ENCODE measurements around the gene NMNAT1. TPM values are rescaled to one million over a fixed set of nuclear protein-coding genes. Genes with fewer than 3 reads are reported as not detected.
A peak's percentile ranks its signal among the peaks of the same experiment; 100 is the strongest.
"Not testable (repeated sequence)": the region's sequence is repeated elsewhere in the genome, so short reads cannot be mapped to it uniquely, and the experiment has no call there.

Gene NMNAT1
- total and polyA plus RNA-seq, 8 donors: 3.1 to 18.8 (median 8.7) TPM

GRCh38 chr1:9996624-9997582 is 53.6 kb downstream of the NMNAT1 start, which contains the start of gene RBP7:
Gene RBP7 (plus strand): TSS chr1:9997228. CDS start chr1:9997259, 31 bp downstream.
- peak; percentile 26 to 57 for DNase-seq
- peaks cover 0 to 62% (median 27%) of the 10 kb centered on the region in 3 donors for H3K27me3 ChIP-seq
- H3K36me3 ChIP-seq: no peaks in the 10 kb centered on the region
- H3K27ac ChIP-seq: peak within 1 kb of the TSS in 4 of 5 donors; percentile 20 to 60 (median 36)
- H3K4me3 ChIP-seq: peak within 1 kb of the TSS; percentile 54 to 77 (median 60)
- TF ChIP-seq POLR2A (IDR thresholded peaks at IDR 0.05) (no peak), EP300 (IDR thresholded peaks at IDR 0.05) (no peak), CTCF (IDR thresholded peaks at IDR 0.05) (no peak), POLR2AphosphoS5 (IDR thresholded peaks at IDR 0.05) (no peak)
- no peaks in the 10 kb centered on the region for H3K9me3 ChIP-seq
- intact Hi-C loops (cut with DNase I; ENCODE audit: low total_unique reads): no loop called here
- 4 to 22% (median 6%) methylated on average over 15 to 71 of the region's 71 CpGs for WGBS, 5 donors
- H3K4me1 ChIP-seq: peaks cover 15 to 26% (median 18%) of the 10 kb centered on the region in 4 donors

- H3K9me3 ChIP-seq: no peaks in the 10 kb centered on the region
- WGBS, 5 donors: 71 to 78% (median 74%) methylated on average over 8 of the region's 8 CpGs
- no peak overlapping the region for H3K27ac ChIP-seq
- H3K36me3 ChIP-seq: no peaks in the 10 kb centered on the region
- H3K27me3 ChIP-seq: peaks cover 0 to 66% (median 27%) of the 10 kb centered on the region in 3 donors
- TF ChIP-seq POLR2AphosphoS5 (IDR thresholded peaks at IDR 0.05) (no peak), POLR2A (IDR thresholded peaks at IDR 0.05) (no peak), CTCF (IDR thresholded peaks at IDR 0.05) (no peak), EP300 (IDR thresholded peaks at IDR 0.05) (no peak)
- intact Hi-C loops (cut with DNase I; ENCODE audit: low total_unique reads): no loop called here
- H3K4me3 ChIP-seq: no peak overlapping the region
- peaks cover 15 to 20% (median 16%) of the 10 kb centered on the region in 4 donors for H3K4me1 ChIP-seq
- no peak for DNase-seq
Observed at GRCh38 chr1:10001016-10001665, 57.9 kb downstream of the NMNAT1 start.

- WGBS, 5 donors: 89 to 94% (median 90%) methylated on average over 8 of the region's 8 CpGs
- H3K9me3 ChIP-seq; H3K36me3 ChIP-seq; H3K4me3 ChIP-seq; intact Hi-C loops (cut with DNase I; ENCODE audit: low total_unique reads); H3K27ac ChIP-seq; DNase-seq: not testable (repeated sequence)
- Histone ChIP-seq H3K4me1 (peaks cover 0 to 12% (median 3%) of the 10 kb centered on the region in 4 donors), H3K27me3 (peaks cover 0 to 27% (median 0%) of the 10 kb centered on the region in 3 donors)
Observed at GRCh38 chr1:10005248-10005647, 62.0 kb downstream of the NMNAT1 start.

- TF ChIP-seq POLR2AphosphoS5 (IDR thresholded peaks at IDR 0.05) (no peak), EP300 (IDR thresholded peaks at IDR 0.05) (no peak), POLR2A (IDR thresholded peaks at IDR 0.05) (no peak), CTCF (IDR thresholded peaks at IDR 0.05) (no peak)
Observed at GRCh38 chr1:10007169-10007568, 63.9 kb downstream of the NMNAT1 start.

More at GRCh38 chr1:10007169-10007568, 63.9 kb downstream of the NMNAT1 start:
- Histone ChIP-seq H3K36me3 (no peaks in the 10 kb centered on the region), H3K4me1 (peaks cover 0 to 12% (median 3%) of the 10 kb centered on the region in 4 donors), H3K4me3 (no peak overlapping the region), H3K9me3 (no peaks in the 10 kb centered on the region), H3K27me3 (peaks cover 0 to 9% (median 0%) of the 10 kb centered on the region in 3 donors), H3K27ac (no peak overlapping the region)
- intact Hi-C loops (cut with DNase I; ENCODE audit: low total_unique reads): no loop called here
- peak; percentile 60 to 74 for DNase-seq
- WGBS, 5 donors: 28 to 42% (median 32%) methylated on average over 4 of the region's 4 CpGs
